HepG2 (cell line): ENCODE data around the gene RPS19BP1.

Experiments
- HDAC2 ChIP-seq: sonication (generic); formaldehyde crosslinking; IDR thresholded peaks from 2 replicates; pipeline ENCODE4 v1.4.0; 2020; ENCODE audit warnings: missing genetic modification reagents
- MLXIP ChIP-seq: sonication (generic); formaldehyde crosslinking; IDR thresholded peaks from 2 replicates; pipeline ENCODE4 v1.9.0; 2021; ENCODE audit warnings: missing genetic modification reagents, borderline replicate concordance
- NFKBIZ ChIP-seq: IDR thresholded peaks from 2 replicates; pipeline ENCODE4 v1.6.1; 2018; ENCODE audit warnings: missing genetic modification reagents, missing compliant biosample characterization
- SRF ChIP-seq: IDR thresholded peaks from 2 replicates; pipeline ENCODE4 v1.6.1; 2011; ENCODE audit warnings: mild to moderate bottlenecking, low read depth, low read length, moderate library complexity
- ZBTB44 ChIP-seq: sonication (generic); formaldehyde crosslinking; IDR thresholded peaks from 2 replicates; pipeline ENCODE4 v1.4.0; 2020; ENCODE audit warnings: missing genetic modification reagents
- ZC3H4 ChIP-seq: sonication (generic); formaldehyde crosslinking; IDR thresholded peaks from 2 replicates; pipeline ENCODE4 v1.4.0; 2020; ENCODE audit warnings: missing genetic modification reagents, borderline replicate concordance
- ZNF24 ChIP-seq: fragments of 450-650 bp; IDR thresholded peaks from 2 replicates; pipeline ENCODE4 v1.6.1; 2017; ENCODE audit warnings: antibody characterized with exemption, mild to moderate bottlenecking

DNA sequence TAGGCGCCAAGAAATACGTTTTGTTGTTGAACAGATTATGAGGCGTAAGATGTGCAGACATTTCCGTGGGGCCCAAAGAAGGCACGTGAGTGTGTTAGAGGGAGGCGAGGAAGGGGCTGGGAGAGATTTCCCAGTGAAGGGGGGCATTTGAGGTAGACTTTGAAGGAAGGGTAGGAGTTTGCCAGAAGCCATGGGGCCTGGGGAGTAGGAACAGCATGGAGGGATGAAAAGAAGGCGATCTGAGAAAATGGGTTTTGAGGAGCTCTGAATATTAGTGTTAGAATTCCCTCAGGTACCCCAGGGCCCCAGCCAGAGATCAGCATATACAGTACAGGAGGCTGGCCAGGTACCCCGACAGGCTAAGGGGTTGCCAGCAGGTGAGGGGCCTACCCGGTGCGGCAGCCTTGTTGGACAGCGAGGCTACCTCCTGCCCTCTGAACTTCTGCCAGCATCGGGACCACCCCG is 30.9 kb downstream of the RPS19BP1 start:
- TF ChIP-seq ZC3H4 (CRISPR knock-in tag) (no peak), SRF (no peak), MLXIP (CRISPR knock-in tag) (no peak), HDAC2 (no peak), ZBTB44 (no peak), NFKBIZ (CRISPR knock-in tag) (no peak), ZNF24 (no peak)
